K562 (cell line): ENCODE data around the gene NMT1. TPM values are rescaled to one million over a fixed set of nuclear protein-coding genes. Genes with fewer than 3 reads are reported as not detected.

ENCODE experiments used
- BHLHE40 ChIP-seq: IDR thresholded peaks from 2 replicates; pipeline ENCODE4 v1.6.1; 2011; ENCODE audit warnings: low read length, improper control_type of control experiment
- CREM ChIP-seq: IDR thresholded peaks from 2 replicates; pipeline ENCODE4 v1.6.1; 2014; ENCODE audit warnings: antibody characterized with exemption, low read depth
- E2F5 ChIP-seq: sonication (generic); formaldehyde crosslinking; IDR thresholded peaks from 2 replicates; pipeline ENCODE4 v1.8.0; 2022; ENCODE audit warnings: mild to moderate bottlenecking, missing genetic modification reagents
- HDGF ChIP-seq: fragments of 450-650 bp; IDR thresholded peaks from 2 replicates; pipeline ENCODE4 v1.6.1; 2016
- HNRNPK ChIP-seq: fragments of 200-400 bp; formaldehyde crosslinking; IDR thresholded peaks from one replicate; pipeline ENCODE4 v1.6.1; 2018; ENCODE audit warnings: mild to moderate bottlenecking, low read depth, low read length; ENCODE audit not compliant: poor library complexity, severe bottlenecking
- MTF1 ChIP-seq: fragments of 250-450 bp; sonication (Bioruptor Pico); IDR thresholded peaks from 2 replicates; pipeline ENCODE4 v1.9.0; 2021; ENCODE audit warnings: moderate library complexity, mild to moderate bottlenecking, inconsistent platforms, borderline replicate concordance
- PPARD ChIP-seq: fragments of 250-450 bp; sonication (Bioruptor Pico); IDR thresholded peaks from 2 replicates; pipeline ENCODE4 v1.8.0; 2022; ENCODE audit warnings: inconsistent platforms, mild to moderate bottlenecking, moderate library complexity
- TBP ChIP-seq: optimal IDR thresholded peaks from 2 replicates; pipeline ENCODE3; 2011; ENCODE audit warnings: low read depth, low read length, improper control_type of control experiment
- ZBTB17 ChIP-seq: fragments of 450-650 bp; formaldehyde crosslinking; IDR thresholded peaks from 2 replicates; pipeline ENCODE4 v1.4.0; 2020; ENCODE audit warnings: mild to moderate bottlenecking
- ZBTB40 ChIP-seq, 2 experiments: fragments of 450-650 bp in 1 of 2; sonication (generic) in 1 of 2; formaldehyde crosslinking in 1 of 2; IDR thresholded peaks; 2 replicates each; pipeline versions ENCODE4 v1.7.1 to v1.9.0; 2016 to 2022; ENCODE audit warnings: inconsistent platforms in 1 of 2, mild to moderate bottlenecking in 1 of 2, missing genetic modification reagents in 1 of 2
- ZNF561 ChIP-seq: fragments of 450-650 bp; formaldehyde crosslinking; conservative IDR thresholded peaks from 2 replicates; pipeline ENCODE4 v1.4.0; 2020; ENCODE audit warnings: mild to moderate bottlenecking, moderate library complexity
- ZNF644 ChIP-seq: fragments of 200-800 bp; sonication (Bioruptor generic); IDR thresholded peaks from 2 replicates; pipeline ENCODE4 v1.6.1; 2016; ENCODE audit warnings: low read depth, missing genetic modification characterization, missing compliant biosample characterization
- ZSCAN29 ChIP-seq: fragments of 450-650 bp; IDR thresholded peaks from 2 replicates; pipeline ENCODE4 v1.6.1; 2017
- polyA plus RNA-seq, 8 experiments: library from polyadenylated mRNA; depleted of rRNA in 4 of 8; stranded (reverse) in 5 of 8; unstranded in 3 of 8; fragments of >200 nt; fragmentation: Nextera tagmentation in 2 of 8; fragmentation: Illumina TruSeq in 1 of 8; extraction: Ambion mirVana in 2 of 8; extraction: Trizol in 1 of 8; gene quantifications; 2 replicates each; pipeline versions ENCODE4 v1.2.1 to v1.2.3, GENCODE V29; 2011 to 2014; ENCODE audit warnings: inconsistent platforms in 1 of 8, missing spikeins in 1 of 8
- total RNA-seq, 7 experiments: library from RNA; depleted of rRNA in 6 of 7; stranded (reverse); fragments of >200 nt in 6 of 7; fragmentation: Illumina TruSeq in 2 of 7; extraction: Trizol in 2 of 7; gene quantifications; 2 replicates each; pipeline versions ENCODE4 v1.2.1 to v1.2.3, GENCODE V29; 2011 to 2021; ENCODE audit warnings: low replicate concordance in 1 of 7
- TF ChIP-seq, protein P1 (sequence below): IDR thresholded peaks from 2 replicates; pipeline ENCODE4 v1.6.1; 2011; ENCODE audit warnings: borderline replicate concordance, low read depth, mild to moderate bottlenecking, moderate library complexity, low read length; ENCODE audit not compliant: insufficient read depth, poor library complexity, severe bottlenecking

Gene NMT1
- total and polyA plus RNA-seq, 9 of the 15 experiments (the other 6 are each of a cell fraction or from before 2014, with no cell fraction given): 86.7 to 569 (median 213) TPM

GRCh38 chr17:45149669-45150664 lies 88.8 kb downstream of the NMT1 start (continued):
- TF ChIP-seq ZBTB40 (IDR thresholded peaks at IDR 0.05): 0 out of 2 replicates have a peak, but pooled peaks have one; percentile 13
- no peak for TF ChIP-seq ZBTB40 (CRISPR knock-in tag; IDR thresholded peaks at IDR 0.05)
- no peak for TF ChIP-seq TBP
- TF ChIP-seq ZNF644 (tag): no peak
- no peak for TF ChIP-seq ZBTB17 (CRISPR knock-in tag)
- peak; percentile 28; the same call in 1 of the 2 replicates for TF ChIP-seq HDGF
- no peak for TF ChIP-seq ZNF561 (CRISPR knock-in tag)
- TF ChIP-seq, protein P1, sequence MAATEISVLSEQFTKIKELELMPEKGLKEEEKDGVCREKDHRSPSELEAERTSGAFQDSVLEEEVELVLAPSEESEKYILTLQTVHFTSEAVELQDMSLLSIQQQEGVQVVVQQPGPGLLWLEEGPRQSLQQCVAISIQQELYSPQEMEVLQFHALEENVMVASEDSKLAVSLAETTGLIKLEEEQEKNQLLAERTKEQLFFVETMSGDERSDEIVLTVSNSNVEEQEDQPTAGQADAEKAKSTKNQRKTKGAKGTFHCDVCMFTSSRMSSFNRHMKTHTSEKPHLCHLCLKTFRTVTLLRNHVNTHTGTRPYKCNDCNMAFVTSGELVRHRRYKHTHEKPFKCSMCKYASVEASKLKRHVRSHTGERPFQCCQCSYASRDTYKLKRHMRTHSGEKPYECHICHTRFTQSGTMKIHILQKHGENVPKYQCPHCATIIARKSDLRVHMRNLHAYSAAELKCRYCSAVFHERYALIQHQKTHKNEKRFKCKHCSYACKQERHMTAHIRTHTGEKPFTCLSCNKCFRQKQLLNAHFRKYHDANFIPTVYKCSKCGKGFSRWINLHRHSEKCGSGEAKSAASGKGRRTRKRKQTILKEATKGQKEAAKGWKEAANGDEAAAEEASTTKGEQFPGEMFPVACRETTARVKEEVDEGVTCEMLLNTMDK: no peak
- no peak for TF ChIP-seq PPARD (CRISPR knock-in tag)
- no peak for TF ChIP-seq MTF1 (CRISPR knock-in tag)
- no peak for TF ChIP-seq HNRNPK
- TF ChIP-seq BHLHE40: no peak
- TF ChIP-seq E2F5 (CRISPR knock-in tag): no peak
- TF ChIP-seq CREM: peak; percentile 57
- 0 out of 2 replicates have a peak, but pooled peaks have one; percentile 19 for TF ChIP-seq ZSCAN29
